NCI-H2081 treated with DMSO at 0.1 percent for 48 hours (cell line): Measurements from ENCODE around the gene PXDN.
"Not testable (repeated sequence)": the region's sequence is repeated elsewhere in the genome, so short reads cannot be mapped to it uniquely, and the experiment has no call there.

Experiments used
- DNase-seq: peaks from one replicate; lab custom pipeline; 2025; lab: John Stamatoyannopoulos, UW

PXDN gene

GRCh38 chr2:1705557-1706076 is 38.7 kb downstream of the PXDN start:
- DNase-seq = no peak

- DNase-seq = no peak
These were observed 39.4 kb downstream of the PXDN start for GRCh38 chr2:1704631-1705556.

GRCh38 chr2:1702186-1702565 is 42.1 kb downstream of the PXDN start:
- DNase-seq = no peak

GRCh38 chr2:1701556-1702185 is 42.6 kb downstream of the PXDN start:
- no peak for DNase-seq

- DNase-seq = no peak
These were observed 43.3 kb downstream of the PXDN start for GRCh38 chr2:1701020-1701419.

- not testable (repeated sequence) for DNase-seq
These were observed 43.9 kb downstream of the PXDN start for GRCh38 chr2:1700427-1700826.

GRCh38 chr2:1698188-1698945 is 45.9 kb downstream of the PXDN start:
- no peak for DNase-seq

- no peak for DNase-seq
These were observed 46.7 kb downstream of the PXDN start for GRCh38 chr2:1697601-1698000.

- no peak for DNase-seq
These were observed 47.8 kb downstream of the PXDN start for GRCh38 chr2:1696472-1696871.

GRCh38 chr2:1694371-1695271 is 49.7 kb downstream of the PXDN start:
- DNase-seq = no peak

GRCh38 chr2:1693723-1694122 is 50.6 kb downstream of the PXDN start:
- no peak for DNase-seq

- no peak for DNase-seq
These were observed 52.0 kb downstream of the PXDN start for GRCh38 chr2:1692342-1692741.

- DNase-seq = no peak
These were observed 52.9 kb downstream of the PXDN start for GRCh38 chr2:1691366-1691765.

GRCh38 chr2:1690056-1690775 is 54.1 kb downstream of the PXDN start:
- no peak for DNase-seq

GRCh38 chr2:1688859-1689258 is 55.5 kb downstream of the PXDN start:
- no peak for DNase-seq

- DNase-seq = no peak
These were observed 56.2 kb downstream of the PXDN start for GRCh38 chr2:1688161-1688560.

GRCh38 chr2:1687254-1687653 is 57.1 kb downstream of the PXDN start:
- no peak for DNase-seq

- no peak for DNase-seq
These were observed 57.6 kb downstream of the PXDN start for GRCh38 chr2:1686784-1687105.

- no peak for DNase-seq
These were observed 58.1 kb downstream of the PXDN start for GRCh38 chr2:1685957-1686783.
